ENCODE measurements around the gene DMGDH. TPM values are rescaled to one million over a fixed set of nuclear protein-coding genes. Genes with fewer than 3 reads are reported as not detected.

The DMGDH gene
- total and polyA plus RNA-seq, 12 donors = 2.8 to 14.5 (median 8.3) TPM

GRCh38 chr5:79011219-79011836, 58.1 kb downstream of the DMGDH start:
- WGBS, 4 donors = 75 to 96% (median 94%) methylated on average over 1 of the region's 1 CpG
- TF ChIP-seq POLR2A (IDR thresholded peaks at IDR 0.05) (no peak), CTCF (IDR thresholded peaks at IDR 0.05) (no peak)
- H3K4me1 ChIP-seq (replicated peaks in 1 of 2) = no peaks in the 10 kb centered on the region
- intact Hi-C loops (cut with DNase I) = no loop called here
- no peak for DNase-seq
- no peak overlapping the region for H3K27ac ChIP-seq
- H3K9me3 ChIP-seq (replicated peaks in 1 of 3) = no peaks in the 10 kb centered on the region
- H3K36me3 ChIP-seq (replicated peaks in 1 of 2) = no peaks in the 10 kb centered on the region
- no peak overlapping the region for H3K4me3 ChIP-seq
- no peaks in the 10 kb centered on the region for H3K27me3 ChIP-seq

- Histone ChIP-seq H3K4me3 (no peak overlapping the region), H3K27ac (no peak overlapping the region), H3K27me3 (no peaks in the 10 kb centered on the region), H3K4me1 (replicated peaks in 1 of 2) (no peaks in the 10 kb centered on the region), H3K36me3 (replicated peaks in 1 of 2) (no peaks in the 10 kb centered on the region), H3K9me3 (replicated peaks in 1 of 3) (no peaks in the 10 kb centered on the region)
- no peak for DNase-seq
- intact Hi-C loops (cut with DNase I) = no loop called here
- TF ChIP-seq POLR2A (IDR thresholded peaks at IDR 0.05) (no peak), CTCF (IDR thresholded peaks at IDR 0.05) (no peak)
- 33 to 95% (median 94%) methylated on average over 3 of the region's 3 CpGs for WGBS, 4 donors
Measured at GRCh38 chr5:79008362-79008761, 61.1 kb downstream of the DMGDH start.

- H3K4me1 ChIP-seq (replicated peaks in 1 of 2) = no peaks in the 10 kb centered on the region
- no peak for DNase-seq
- H3K4me3 ChIP-seq = no peak overlapping the region
- no peaks in the 10 kb centered on the region for H3K27me3 ChIP-seq
- WGBS, 4 donors = 86 to 99% (median 97%) methylated on average over 3 of the region's 3 CpGs
- TF ChIP-seq CTCF (IDR thresholded peaks at IDR 0.05) (no peak), POLR2A (IDR thresholded peaks at IDR 0.05) (no peak)
- no peak overlapping the region for H3K27ac ChIP-seq
- H3K36me3 ChIP-seq (replicated peaks in 1 of 2) = no peaks in the 10 kb centered on the region
- intact Hi-C loops (cut with DNase I) = no loop called here
- H3K9me3 ChIP-seq (replicated peaks in 1 of 3) = no peaks in the 10 kb centered on the region
Measured at GRCh38 chr5:79007872-79008271, 61.6 kb downstream of the DMGDH start.

- DNase-seq = no peak
- Histone ChIP-seq H3K4me3 (no peak overlapping the region), H3K4me1 (replicated peaks in 1 of 2) (peaks cover 0 to 14% of the 10 kb centered on the region in 2 donors), H3K27ac (no peak overlapping the region), H3K36me3 (replicated peaks in 1 of 2) (no peaks in the 10 kb centered on the region), H3K9me3 (replicated peaks in 1 of 3) (no peaks in the 10 kb centered on the region), H3K27me3 (no peaks in the 10 kb centered on the region)
- TF ChIP-seq POLR2A (IDR thresholded peaks at IDR 0.05) (no peak), CTCF (IDR thresholded peaks at IDR 0.05) (no peak)
- intact Hi-C loops (cut with DNase I) = no loop called here
- 85 to 92% (median 88%) methylated on average over 6 of the region's 6 CpGs for WGBS, 4 donors
Measured at GRCh38 chr5:79005936-79006631, 63.4 kb downstream of the DMGDH start.
